Tibial artery (tissue), 4 donors: ENCODE results near the gene OR2AG2.

Experiments
- DNase-seq, 2 donors: peaks; one replicate each; pipeline ENCODE4 v3.0.0-alpha.2; 2019
- H3K27ac ChIP-seq, 2 donors: fragments of 200-600 bp; sonication (generic) in 1 of 2; 1 replicate in 1 of 2; 2 replicates in 1 of 2; pipeline ENCODE4 v1.5.1; 2018 to 2019; ENCODE audit warnings: mild to moderate bottlenecking in 1 of 2
- H3K27me3 ChIP-seq, 2 donors: fragments of 200-600 bp; sonication (generic) in 1 of 2; one replicate each; pipeline versions ENCODE4 v1.5.1 to v1.6.0; 2016 to 2019
- H3K36me3 ChIP-seq, 3 donors: fragments of 200-600 bp; sonication (generic) in 2 of 3; one replicate each; pipeline ENCODE4 v1.5.1; 2016 to 2019; ENCODE audit warnings: mild to moderate bottlenecking in 2 of 3
- H3K4me1 ChIP-seq, 4 donors: fragments of 200-600 bp; sonication (generic) in 2 of 4; 1 replicate in 3 of 4; 2 replicates in 1 of 4; pipeline ENCODE4 v1.5.1; 2016 to 2019
- H3K4me3 ChIP-seq, 2 donors: fragments of 200-600 bp; sonication (generic) in 1 of 2; 1 replicate in 1 of 2; 2 replicates in 1 of 2; pipeline ENCODE4 v1.5.1; 2018 to 2019; ENCODE audit warnings: mild to moderate bottlenecking in 2 of 2
- H3K9me3 ChIP-seq, 3 donors: fragments of 200-600 bp; sonication (generic) in 1 of 3; one replicate each; pipeline ENCODE4 v1.5.1; 2016 to 2019
- intact Hi-C: fragments of 100-400 bp; cut with DNase I; formaldehyde crosslinking; loops from one replicate; pipeline ENCODE4 v1.15.0; 2023; ENCODE audit warnings: low total_unique reads
- TF ChIP-seq, protein P1 (sequence below), 2 experiments: fragments of 200-600 bp in 1 of 2; fragments of 450-650 bp in 1 of 2; IDR thresholded peaks; one replicate each; pipeline ENCODE4 v1.5.1; 2017 to 2019; ENCODE audit warnings: antibody characterized with exemption in 2 of 2, mild to moderate bottlenecking in 1 of 2, moderate library complexity in 1 of 2

The OR2AG2 gene

DNA sequence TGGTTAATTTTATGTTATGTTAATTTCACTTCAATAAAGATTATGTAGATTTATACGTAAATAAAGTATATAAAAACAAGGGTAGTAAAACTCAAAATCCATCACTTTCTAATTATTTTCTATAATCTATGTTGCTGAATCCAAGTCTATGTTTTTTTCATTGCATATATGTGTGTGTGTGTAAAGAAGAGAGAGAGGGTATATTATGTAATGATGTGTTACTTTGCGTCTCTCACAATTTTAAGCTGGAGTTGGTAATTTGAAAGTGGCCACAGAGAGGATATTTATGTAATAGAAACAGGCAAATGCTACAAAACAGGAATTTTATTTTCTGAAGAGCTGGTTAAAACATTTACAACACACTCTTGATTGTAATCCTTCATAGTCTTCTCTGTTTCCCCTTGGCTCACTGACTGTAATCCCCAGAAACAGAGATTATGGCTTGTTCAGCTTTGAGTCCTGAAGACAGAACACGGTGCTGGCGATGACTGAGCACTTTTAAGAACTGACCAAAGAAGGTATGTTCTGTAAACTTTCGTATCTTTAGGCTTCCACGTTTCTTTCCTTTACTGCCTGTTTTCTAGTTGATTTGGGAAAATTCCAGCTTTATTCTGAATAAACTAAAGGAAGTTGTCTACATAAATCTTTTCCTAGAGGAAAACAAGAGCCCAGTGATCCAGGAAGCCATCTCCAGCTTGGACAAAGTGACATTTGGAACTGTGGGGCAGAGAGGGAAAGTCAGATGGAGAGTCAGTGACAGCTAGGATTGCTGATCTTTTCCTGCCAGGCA lies 43.6 kb downstream of the OR2AG2 start:
- no peak overlapping the region for H3K27ac ChIP-seq
- H3K4me3 ChIP-seq, result no peak overlapping the region
- H3K27me3 ChIP-seq, result no peaks in the 10 kb centered on the region
- H3K9me3 ChIP-seq, result peaks cover 0 to 6% (median 0%) of the 10 kb centered on the region in 3 donors
- TF ChIP-seq, protein P1, sequence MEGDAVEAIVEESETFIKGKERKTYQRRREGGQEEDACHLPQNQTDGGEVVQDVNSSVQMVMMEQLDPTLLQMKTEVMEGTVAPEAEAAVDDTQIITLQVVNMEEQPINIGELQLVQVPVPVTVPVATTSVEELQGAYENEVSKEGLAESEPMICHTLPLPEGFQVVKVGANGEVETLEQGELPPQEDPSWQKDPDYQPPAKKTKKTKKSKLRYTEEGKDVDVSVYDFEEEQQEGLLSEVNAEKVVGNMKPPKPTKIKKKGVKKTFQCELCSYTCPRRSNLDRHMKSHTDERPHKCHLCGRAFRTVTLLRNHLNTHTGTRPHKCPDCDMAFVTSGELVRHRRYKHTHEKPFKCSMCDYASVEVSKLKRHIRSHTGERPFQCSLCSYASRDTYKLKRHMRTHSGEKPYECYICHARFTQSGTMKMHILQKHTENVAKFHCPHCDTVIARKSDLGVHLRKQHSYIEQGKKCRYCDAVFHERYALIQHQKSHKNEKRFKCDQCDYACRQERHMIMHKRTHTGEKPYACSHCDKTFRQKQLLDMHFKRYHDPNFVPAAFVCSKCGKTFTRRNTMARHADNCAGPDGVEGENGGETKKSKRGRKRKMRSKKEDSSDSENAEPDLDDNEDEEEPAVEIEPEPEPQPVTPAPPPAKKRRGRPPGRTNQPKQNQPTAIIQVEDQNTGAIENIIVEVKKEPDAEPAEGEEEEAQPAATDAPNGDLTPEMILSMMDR (IDR thresholded peaks at IDR 0.05), result no peak
- DNase-seq, result no peak
- H3K36me3 ChIP-seq, result peaks cover 0 to 5% (median 0%) of the 10 kb centered on the region in 3 donors
- intact Hi-C loops, result no loop called here
- no peaks in the 10 kb centered on the region for H3K4me1 ChIP-seq

DNA sequence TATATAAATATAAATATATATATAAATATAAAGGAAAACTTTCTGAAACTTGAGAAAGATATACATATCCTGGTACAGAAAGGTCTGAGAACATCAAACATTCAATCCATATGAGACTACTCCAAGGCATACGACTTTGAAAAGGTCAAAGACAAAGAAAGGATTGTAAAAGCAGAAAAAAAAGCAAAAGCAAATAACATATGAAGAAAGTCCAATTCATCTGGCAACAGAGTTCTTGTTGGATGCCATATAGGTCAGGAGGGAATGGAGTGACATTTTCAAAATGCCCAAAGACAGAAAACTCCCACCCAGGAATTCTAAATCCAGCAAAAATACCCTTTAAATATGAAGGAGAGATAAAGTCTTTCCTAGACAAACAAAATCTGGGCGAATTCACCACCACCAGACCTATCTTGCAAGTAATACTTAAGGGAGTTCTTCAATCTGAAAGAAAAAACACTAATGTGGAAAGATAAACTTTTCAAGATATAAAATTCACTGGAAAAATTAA lies 46.3 kb downstream of the OR2AG2 start:
- Histone ChIP-seq H3K4me3 (no peak overlapping the region), H3K4me1 (no peaks in the 10 kb centered on the region), H3K27me3 (peaks cover 0 to 3% of the 10 kb centered on the region in 2 donors), H3K9me3 (peaks cover 0 to 6% (median 0%) of the 10 kb centered on the region in 3 donors), H3K27ac (no peak overlapping the region), H3K36me3 (peaks cover 0 to 5% (median 0%) of the 10 kb centered on the region in 3 donors)
- intact Hi-C loops, result no loop called here
- DNase-seq, result no peak
- TF ChIP-seq, protein P1 (IDR thresholded peaks at IDR 0.05), result no peak

GRCh38 chr11:6724013-6724412 lies 47.8 kb downstream of the OR2AG2 start:
- Histone ChIP-seq H3K36me3 (peaks cover 0 to 5% (median 0%) of the 10 kb centered on the region in 3 donors), H3K4me1 (no peaks in the 10 kb centered on the region), H3K27me3 (peaks cover 0 to 3% of the 10 kb centered on the region in 2 donors), H3K27ac (no peak overlapping the region), H3K9me3 (peaks cover 0 to 6% (median 0%) of the 10 kb centered on the region in 3 donors), H3K4me3 (no peak overlapping the region)
- TF ChIP-seq, protein P1 (IDR thresholded peaks at IDR 0.05), result no peak
- intact Hi-C loops, result no loop called here
- DNase-seq, result no peak

DNA sequence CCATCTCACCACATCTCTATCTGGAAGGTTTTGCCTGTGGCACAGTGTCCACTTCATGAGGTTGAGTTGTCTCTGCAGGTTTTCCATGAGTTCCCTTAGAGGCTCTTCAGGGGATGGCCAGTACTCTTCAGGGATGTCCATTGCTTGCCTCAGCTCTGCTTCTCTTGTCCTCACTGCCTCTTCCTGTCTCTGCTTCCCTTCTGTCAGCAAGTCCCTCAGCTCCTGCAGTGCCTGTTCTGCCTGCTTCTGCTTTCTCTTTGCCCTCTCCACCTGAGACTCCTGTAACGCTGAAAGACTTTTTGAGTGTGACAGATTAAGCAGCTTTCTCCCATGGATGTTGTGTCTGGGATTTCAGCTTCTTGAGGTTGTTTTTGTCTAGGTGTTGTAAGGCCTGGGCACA lies 50.4 kb downstream of the OR2AG2 start:
- TF ChIP-seq, protein P1 (IDR thresholded peaks at IDR 0.05), result no peak
- no peak for DNase-seq
- no peaks in the 10 kb centered on the region for H3K9me3 ChIP-seq
- H3K27me3 ChIP-seq, result peaks cover 0 to 3% of the 10 kb centered on the region in 2 donors
- H3K36me3 ChIP-seq, result no peaks in the 10 kb centered on the region
- H3K27ac ChIP-seq, result no peak overlapping the region
- no peak overlapping the region for H3K4me3 ChIP-seq
- no peaks in the 10 kb centered on the region for H3K4me1 ChIP-seq
- intact Hi-C loops, result no loop called here

DNA sequence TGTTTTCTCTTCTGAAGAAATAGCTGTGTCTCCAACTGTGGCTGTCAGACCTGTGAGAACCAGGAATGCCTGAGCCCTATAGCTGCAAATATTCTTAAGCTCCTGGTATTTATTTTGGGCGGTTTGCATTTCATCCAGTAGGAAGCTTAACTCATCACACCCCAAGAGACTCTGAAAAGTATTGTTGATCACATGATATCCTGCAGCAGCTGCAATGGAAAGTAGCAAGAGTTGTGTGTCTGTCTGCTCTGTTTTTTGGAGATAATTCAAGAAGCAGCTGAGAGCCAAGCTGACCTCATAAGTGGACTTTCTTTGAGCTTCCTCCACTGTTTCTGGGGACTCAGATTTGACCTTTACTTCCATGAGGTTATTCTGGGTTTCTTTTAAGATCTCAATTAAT lies 52.2 kb downstream of the OR2AG2 start:
- TF ChIP-seq, protein P1 (IDR thresholded peaks at IDR 0.05), result no peak
- H3K27ac ChIP-seq, result no peak overlapping the region
- H3K4me3 ChIP-seq, result no peak overlapping the region
- intact Hi-C loops, result no loop called here
- H3K36me3 ChIP-seq, result no peaks in the 10 kb centered on the region
- no peak for DNase-seq
- no peaks in the 10 kb centered on the region for H3K4me1 ChIP-seq
- H3K27me3 ChIP-seq, result peaks cover 0 to 3% of the 10 kb centered on the region in 2 donors
- H3K9me3 ChIP-seq, result no peaks in the 10 kb centered on the region
